ENCODE results near the gene C11orf86.
"Not testable (repeated sequence)": the region's sequence is repeated elsewhere in the genome, so short reads cannot be mapped to it uniquely, and the experiment has no call there.

C11orf86 gene

DNA sequence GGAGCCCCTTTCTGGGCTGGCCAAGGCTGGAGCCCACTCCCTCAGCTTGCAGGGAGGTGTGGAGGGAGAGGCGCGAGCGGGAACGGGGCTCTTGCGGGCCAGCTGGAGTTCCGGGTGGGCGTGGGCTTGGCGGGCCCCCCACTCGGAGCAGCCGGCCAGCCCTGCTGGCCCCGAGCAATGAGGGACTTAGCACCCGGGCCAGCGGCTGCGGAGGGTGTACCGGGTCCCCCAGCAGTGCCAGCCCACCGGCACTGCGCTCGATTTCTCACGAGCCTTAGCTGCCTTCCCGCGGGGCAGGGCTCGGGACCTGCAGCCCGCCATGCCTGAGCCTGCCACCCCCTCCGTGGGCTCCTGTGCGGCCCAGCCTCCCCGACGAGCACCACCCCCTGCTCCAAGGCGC, 13.6 kb downstream of the C11orf86 start:
- DNase-seq (ENCODE audit: low read depth in 3 of 3, low spot score in 1 of 3) = not testable (repeated sequence)

- not testable (repeated sequence) for DNase-seq (ENCODE audit: low read depth in 3 of 3, low spot score in 1 of 3)
Observed at GRCh38 chr11:66989360-66989759, 14.3 kb downstream of the C11orf86 start.

DNA sequence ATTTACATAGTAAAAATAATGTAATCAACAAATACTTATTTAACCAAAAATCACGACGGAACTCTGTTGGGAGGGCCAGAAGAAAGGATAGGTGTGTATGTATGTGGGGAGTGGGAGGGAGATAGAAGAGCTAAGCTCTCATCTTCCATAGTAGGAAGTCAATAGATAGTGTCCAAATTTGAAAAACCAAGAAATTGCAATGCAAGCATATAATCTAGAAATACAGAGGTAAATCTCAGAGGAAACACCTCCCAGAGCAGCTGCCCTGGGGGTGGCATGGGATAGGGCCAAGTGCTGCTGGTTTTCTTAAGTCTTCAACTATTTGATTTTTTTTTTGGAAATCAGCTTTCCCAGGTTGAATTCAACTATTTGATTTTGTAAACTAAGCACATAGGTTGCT, 16.9 kb downstream of the C11orf86 start:
- no peak for DNase-seq (ENCODE audit: low read depth in 3 of 3, low spot score in 1 of 3)

GRCh38 chr11:66996609-66997273, 21.6 kb downstream of the C11orf86 start:
- DNase-seq (ENCODE audit: low read depth in 3 of 3, low spot score in 1 of 3) = no peak

GRCh38 chr11:66999555-66999954, 24.5 kb downstream of the C11orf86 start:
- DNase-seq (ENCODE audit: low read depth in 3 of 3, low spot score in 1 of 3) = no peak

- no peak for DNase-seq (ENCODE audit: low read depth in 3 of 3, low spot score in 1 of 3)
Observed at GRCh38 chr11:67001332-67001731, 26.2 kb downstream of the C11orf86 start.

- DNase-seq (ENCODE audit: low read depth in 3 of 3, low spot score in 1 of 3) = no peak
Observed at GRCh38 chr11:67002297-67002913, 27.3 kb downstream of the C11orf86 start.

GRCh38 chr11:67002921-67003411, 27.9 kb downstream of the C11orf86 start:
- no peak for DNase-seq (ENCODE audit: low read depth in 3 of 3, low spot score in 1 of 3)

GRCh38 chr11:67005200-67005599, 30.1 kb downstream of the C11orf86 start:
- not testable (repeated sequence) for DNase-seq (ENCODE audit: low read depth in 3 of 3, low spot score in 1 of 3)

DNA sequence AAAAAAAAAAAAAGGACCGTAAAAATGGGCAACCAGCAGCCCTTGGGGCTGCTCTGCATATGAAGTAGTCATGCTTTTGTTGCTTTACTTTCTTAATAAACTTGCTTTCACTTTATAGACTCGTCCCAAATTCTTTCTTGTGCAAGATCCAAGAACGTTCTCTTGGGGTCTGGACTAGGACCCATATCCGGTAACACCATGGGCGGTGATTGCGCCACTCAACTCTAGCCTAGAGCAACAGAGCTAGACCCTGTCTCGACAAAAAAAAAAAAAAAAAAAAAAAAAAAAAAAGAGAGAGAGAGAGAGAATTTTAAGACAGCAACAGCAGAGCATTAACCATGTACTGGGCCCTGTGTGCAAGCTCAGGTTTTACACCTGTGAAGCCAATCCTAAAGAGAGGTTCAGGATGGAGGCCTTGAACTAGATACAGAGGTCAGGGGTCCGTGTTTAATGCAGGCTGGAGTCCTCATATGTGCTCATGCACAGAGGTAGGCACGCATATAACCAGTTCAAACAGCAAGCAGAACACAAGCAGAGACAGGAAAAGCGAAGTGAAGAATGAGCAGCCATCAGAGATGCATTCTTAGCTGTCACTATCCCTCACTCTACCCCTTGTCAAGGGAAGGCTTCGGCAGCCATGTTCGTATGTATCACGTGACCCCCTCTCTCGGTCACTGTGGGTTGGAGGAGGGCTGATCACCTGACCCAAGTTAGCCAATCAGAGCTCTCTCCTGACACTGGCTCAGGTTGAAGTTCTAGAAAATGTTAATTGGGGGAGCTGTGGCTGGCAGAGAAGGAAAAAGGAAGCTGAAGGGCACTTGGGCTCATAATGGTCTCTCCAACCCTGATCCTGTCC, 31.2 kb downstream of the C11orf86 start:
- DNase-seq (ENCODE audit: low read depth in 3 of 3, low spot score in 1 of 3) = no peak

DNA sequence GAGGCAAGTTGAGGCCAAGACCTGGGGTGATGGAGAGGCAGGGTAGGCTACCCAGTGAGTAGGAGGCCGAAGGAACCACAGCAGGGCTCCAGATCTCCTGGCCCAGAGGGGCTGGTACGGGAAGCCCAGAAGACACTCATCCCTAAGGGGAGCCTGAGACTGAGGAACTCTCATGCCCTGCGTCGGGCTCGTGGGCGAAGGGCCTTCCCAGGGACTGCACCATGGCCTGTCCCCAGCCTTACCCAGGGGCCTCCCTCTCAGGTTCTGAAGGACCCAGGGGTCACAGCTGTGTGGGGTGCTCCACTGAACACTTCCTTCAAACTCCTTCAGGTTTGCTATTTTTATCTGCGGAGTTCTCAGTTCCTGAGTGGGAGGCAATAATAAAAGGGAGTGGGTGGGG, 32.0 kb downstream of the C11orf86 start:
- DNase-seq (ENCODE audit: low read depth in 3 of 3, low spot score in 1 of 3) = no peak

DNA sequence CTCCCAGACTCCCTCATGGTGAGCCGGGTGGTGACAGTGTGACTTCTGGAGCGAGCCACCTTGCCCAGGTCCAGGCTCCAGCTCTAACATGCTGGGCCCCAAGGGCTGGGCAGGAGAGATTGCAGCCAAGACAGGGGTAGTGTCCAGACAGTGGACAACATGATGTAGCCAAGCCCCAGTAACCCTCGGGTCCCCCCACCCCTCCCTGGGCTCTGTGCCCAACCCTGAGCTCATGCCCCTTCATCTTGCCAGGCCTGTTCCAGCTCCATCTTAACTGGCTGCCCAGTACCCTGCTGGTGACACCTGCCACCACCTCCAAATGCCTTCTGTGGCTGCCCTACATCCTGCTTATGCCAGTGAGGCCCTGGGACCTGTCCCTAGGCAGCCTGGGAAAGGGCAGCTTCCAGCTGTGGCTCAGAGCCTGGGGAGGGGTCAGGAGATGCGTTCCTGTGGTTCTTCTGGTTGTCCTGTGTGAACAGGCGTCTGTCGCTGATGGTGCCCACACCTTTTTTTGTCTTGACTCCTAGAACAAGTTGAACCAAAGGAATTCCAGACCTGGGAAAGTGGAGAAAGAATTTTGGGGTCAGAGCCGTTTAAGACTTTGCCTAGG, 35.3 kb downstream of the C11orf86 start:
- DNase-seq (ENCODE audit: low read depth in 3 of 3, low spot score in 1 of 3) = no peak

GRCh38 chr11:67013511-67014045, 38.5 kb downstream of the C11orf86 start:
- no peak for DNase-seq (ENCODE audit: low read depth in 3 of 3, low spot score in 1 of 3)

GRCh38 chr11:67014343-67014742, 39.2 kb downstream of the C11orf86 start:
- no peak for DNase-seq (ENCODE audit: low read depth in 3 of 3, low spot score in 1 of 3)

DNA sequence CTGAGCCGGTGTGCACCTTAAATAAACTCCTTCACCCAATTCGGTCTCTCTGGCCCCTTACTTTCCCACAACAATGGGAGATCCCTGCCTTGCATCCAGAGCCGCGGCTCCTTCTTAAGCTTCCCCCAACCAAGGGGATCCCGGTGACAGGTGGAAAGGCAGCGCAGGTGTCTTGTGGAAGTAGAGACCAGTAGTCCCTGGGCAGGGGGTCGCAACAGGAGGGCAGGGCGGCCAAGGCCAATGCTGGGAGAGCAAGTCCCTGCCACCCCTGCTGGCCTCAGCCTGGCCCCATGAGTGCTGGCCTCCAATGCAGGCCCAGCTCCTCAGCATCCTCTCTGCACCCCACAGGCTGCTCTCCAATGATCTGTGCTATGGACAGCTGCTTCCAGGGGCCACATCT, 39.9 kb downstream of the C11orf86 start:
- no peak for DNase-seq (ENCODE audit: low read depth in 3 of 3, low spot score in 1 of 3)

DNA sequence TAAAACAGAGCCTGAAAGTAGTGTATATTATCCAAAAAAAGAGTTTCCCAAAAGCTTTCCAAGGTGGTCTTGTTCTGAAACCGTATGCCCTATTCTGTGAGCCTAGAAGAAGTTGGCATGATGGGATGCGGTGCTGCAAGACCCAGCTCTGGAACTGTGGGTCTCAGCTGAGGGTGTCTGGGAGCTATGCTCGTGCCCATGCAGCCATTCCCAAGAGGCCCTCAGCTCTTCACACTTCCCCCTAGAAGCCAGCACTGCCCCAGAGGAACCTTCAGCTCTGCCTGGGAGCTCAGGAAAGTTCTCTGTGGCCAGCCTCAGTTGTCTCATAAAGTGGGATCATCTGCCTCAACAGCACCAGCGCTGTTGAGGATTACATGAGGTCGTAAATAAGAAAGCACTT, 41.4 kb downstream of the C11orf86 start:
- no peak for DNase-seq (ENCODE audit: low read depth in 3 of 3, low spot score in 1 of 3)

DNA sequence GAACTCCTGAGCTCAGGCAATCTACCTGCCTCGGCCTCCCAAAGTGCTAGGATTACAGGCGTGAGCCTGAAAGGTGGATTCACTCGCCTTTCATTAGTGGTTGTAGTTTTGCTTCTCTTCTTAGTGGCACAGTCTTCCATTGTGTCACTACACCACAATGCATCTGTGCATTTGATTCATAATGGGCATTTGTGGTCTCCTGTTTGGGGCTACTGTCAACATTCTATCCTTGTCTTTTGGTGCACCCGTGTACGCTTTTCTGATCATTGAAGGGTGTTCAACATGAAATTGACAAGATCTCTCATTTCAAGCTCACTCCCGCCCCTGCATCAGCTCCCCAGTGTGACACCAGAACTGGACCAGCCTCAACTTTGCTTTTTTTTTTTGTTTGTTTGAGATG, 45.8 kb downstream of the C11orf86 start:
- DNase-seq (ENCODE audit: low read depth in 3 of 3, low spot score in 1 of 3) = no peak

DNA sequence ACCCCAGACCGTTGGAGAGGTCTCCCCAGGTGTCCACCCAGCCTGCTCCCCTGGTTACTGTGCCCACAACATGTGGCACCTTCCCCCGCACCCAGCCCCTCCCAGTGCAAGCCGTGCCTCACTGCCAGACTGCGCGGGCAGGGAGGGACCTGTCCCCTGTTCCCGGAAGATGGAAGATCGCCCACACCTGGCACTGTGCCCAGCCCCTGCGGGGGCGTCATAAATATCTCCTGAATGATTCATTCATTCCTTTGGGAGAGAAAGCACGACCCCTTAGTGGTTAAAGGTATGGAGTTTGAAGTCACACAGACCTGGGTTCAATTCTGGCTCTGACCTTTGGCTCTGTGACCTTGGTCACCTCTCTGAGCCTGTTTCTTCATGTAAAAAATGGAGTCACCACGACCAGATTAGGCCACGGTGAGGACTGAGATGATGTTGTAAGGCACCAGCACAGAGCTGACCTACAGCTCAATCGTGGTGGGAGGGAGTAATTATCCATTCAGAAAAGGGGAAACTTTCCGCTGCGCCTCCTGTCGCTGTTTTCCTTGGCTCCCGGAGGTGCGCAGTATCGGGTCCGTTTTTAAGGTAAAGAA, 47.3 kb downstream of the C11orf86 start:
- DNase-seq (ENCODE audit: low read depth in 3 of 3, low spot score in 1 of 3) = no peak

GRCh38 chr11:67022961-67023956, 48.2 kb downstream of the C11orf86 start, which contains the start of gene SYT12:
SYT12 (plus strand) TSS chr11:67023134; CDS start chr11:67030145, 7,011 bp downstream.
- no peak for DNase-seq (ENCODE audit: low read depth in 3 of 3, low spot score in 1 of 3)

DNA sequence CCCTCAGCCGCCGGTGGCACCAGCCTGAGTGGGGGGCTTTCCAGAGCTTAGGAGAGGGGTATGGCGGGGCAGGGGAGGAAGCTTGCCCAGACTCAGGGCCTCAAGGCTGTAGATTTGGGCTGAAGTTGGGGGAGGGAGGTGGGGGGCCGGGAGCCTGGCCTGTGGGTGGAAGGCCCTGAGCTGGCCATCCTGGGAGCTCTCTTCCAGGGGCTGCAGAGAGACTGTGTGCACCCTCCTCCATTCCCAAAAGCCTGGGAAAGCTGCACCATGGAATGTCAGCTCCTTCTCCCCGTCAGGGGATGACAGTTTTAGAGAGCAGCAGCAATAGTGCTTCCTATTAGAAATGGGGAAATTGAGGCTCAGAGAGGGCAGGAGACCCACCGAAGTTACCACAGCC, 48.9 kb downstream of the C11orf86 start:
- DNase-seq (ENCODE audit: low read depth in 3 of 3, low spot score in 1 of 3) = no peak

Data from stimulated activated CD4-positive, alpha-beta T cell treated with anti-CD3 and anti-CD28 coated beads, TNF-alpha, amount 100 ng/mL, for 1 hour (primary cell).